Cardiac fibroblast (primary cell): ENCODE measurements around the gene TPM4.
A peak's percentile ranks its signal among the peaks of the same experiment; 100 is the strongest.

Experiments used
- DNase-seq, 2 donors: peaks; one replicate each; pipeline versions ENCODE4 v3.0.0 to v3.0.0-alpha.2; 2010; ENCODE audit warnings: low read depth in 2 of 2
- H3K4me3 ChIP-seq, 2 donors: replicated peaks in 1 of 2; 1 replicate in 1 of 2; 2 replicates in 1 of 2; pipeline ENCODE4 v1.5.1; 2011; ENCODE audit warnings: low read depth in 2 of 2, low read length in 2 of 2, mild to moderate bottlenecking in 2 of 2, moderate library complexity in 1 of 2
- TF ChIP-seq, protein P1 (sequence below): IDR thresholded peaks from one replicate; pipeline ENCODE4 v1.5.1; 2011; ENCODE audit warnings: low read depth, mild to moderate bottlenecking, low read length, inconsistent platforms

The TPM4 gene

DNA sequence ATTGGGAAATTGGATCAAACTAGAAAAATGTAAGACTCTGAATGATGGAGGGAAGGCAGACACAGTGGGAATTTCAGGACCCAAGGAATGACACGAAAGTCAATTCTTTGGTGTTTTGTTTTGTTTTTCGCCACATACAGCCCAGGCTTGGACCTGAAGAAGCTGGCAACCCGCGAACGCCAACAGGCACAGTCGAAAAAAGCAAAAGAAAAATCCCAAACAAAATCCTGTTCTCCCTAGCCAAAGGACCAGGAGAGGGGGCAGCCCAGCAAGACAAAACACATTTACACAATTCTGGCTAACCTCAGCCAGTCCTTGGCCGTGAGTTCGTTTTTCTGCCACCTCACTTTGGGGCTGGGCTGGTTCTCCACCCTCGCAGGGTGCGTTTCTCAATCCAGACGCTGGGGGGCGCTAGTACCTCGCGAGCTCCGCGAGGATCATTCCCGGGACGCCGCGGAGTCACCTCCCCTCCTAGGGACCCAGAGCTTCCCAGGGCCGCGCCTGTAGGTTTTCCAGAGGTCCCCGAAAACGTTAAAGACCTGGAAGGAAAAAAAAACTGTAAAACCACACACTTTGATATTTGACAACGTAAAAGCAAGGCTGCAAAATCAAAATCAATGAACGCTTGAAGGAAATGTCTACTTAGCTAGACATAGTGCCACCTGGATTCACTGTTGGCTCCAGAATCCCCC is 34.9 kb upstream of the TPM4 start:
- DNase-seq = peak; percentile 77 to 81
- TF ChIP-seq, protein P1, sequence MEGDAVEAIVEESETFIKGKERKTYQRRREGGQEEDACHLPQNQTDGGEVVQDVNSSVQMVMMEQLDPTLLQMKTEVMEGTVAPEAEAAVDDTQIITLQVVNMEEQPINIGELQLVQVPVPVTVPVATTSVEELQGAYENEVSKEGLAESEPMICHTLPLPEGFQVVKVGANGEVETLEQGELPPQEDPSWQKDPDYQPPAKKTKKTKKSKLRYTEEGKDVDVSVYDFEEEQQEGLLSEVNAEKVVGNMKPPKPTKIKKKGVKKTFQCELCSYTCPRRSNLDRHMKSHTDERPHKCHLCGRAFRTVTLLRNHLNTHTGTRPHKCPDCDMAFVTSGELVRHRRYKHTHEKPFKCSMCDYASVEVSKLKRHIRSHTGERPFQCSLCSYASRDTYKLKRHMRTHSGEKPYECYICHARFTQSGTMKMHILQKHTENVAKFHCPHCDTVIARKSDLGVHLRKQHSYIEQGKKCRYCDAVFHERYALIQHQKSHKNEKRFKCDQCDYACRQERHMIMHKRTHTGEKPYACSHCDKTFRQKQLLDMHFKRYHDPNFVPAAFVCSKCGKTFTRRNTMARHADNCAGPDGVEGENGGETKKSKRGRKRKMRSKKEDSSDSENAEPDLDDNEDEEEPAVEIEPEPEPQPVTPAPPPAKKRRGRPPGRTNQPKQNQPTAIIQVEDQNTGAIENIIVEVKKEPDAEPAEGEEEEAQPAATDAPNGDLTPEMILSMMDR = peak; percentile 95
- no peak overlapping the region for H3K4me3 ChIP-seq

DNA sequence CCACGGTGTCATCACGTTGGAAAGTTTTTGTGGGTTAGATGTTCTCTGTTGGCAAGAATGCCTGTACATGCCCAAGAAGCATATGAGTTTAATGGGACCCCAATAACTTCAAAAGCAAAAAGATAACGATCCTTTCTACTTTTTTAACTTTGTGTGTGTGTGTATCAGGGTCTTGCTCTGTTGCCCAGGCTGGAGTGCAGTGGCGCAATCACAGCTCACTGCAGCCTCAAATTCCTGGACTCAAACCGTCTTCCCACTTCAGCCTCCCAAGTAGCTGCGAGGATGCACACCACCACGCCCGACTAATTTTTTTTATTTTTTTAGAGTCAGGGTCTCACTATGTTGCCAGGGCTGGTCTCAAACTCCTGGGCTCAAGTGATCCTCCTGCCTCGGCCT is 34.3 kb upstream of the TPM4 start:
- TF ChIP-seq, protein P1 = no peak

DNA sequence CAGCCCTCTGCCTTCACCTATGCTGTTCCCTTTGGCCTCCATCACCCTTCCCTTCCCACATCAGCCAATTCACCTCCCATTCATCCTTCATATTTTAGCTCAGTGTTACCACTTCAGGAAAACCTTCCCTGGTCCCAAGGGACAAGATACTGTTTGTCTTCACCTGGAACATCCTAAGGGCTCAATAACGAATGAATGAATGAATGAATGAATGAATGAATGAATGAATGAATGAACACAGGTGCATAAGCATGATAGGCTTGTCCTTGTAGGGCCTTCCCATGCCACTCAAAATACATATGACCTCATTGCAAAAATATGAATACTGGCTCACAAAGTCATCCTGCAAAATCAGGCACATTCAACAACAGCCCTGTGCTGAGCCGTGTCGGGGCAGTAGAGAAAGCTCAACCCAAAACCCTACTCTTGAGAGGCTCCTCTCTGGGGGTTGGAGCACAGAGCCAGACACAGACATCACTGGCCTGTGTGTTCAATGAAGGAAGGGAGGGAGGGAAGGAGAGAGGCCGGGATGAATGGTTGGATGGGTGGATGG is 33.7 kb upstream of the TPM4 start:
- no peak overlapping the region for H3K4me3 ChIP-seq
- TF ChIP-seq, protein P1 = no peak
- peak; percentile 19 to 48 for DNase-seq

More for the DNA sequence above, 34.3 kb upstream of the TPM4 start:
- DNase-seq = no peak
- no peak overlapping the region for H3K4me3 ChIP-seq

DNA sequence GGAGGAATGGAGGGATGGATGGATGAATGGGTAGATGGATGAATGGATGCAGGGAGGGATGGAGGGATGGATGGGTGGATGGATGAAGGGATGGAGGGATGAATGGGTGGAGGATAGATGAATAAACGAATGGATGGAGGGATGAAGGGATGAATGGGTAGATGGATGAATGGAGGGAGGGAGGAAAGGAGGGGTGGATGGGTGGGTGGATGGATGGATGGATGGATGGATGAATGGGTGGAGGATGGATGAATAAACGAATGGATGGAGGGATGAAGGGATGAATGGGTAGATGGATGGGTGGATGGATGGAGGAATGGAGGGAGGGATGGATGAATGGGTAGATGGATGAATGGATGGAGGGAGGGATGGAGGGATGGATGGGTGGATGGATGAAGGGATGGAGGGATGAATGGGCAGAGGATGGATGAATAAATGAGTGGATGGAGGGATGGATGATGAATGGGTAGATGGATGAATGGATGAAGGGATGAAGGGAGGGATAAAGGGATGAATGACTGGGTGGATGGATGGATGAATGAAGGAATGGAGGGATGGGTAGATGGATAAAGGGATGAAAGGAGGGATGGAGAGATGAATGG is 33.0 kb upstream of the TPM4 start:
- TF ChIP-seq, protein P1 = no peak
- DNase-seq = no peak
- H3K4me3 ChIP-seq = no peak overlapping the region

DNA sequence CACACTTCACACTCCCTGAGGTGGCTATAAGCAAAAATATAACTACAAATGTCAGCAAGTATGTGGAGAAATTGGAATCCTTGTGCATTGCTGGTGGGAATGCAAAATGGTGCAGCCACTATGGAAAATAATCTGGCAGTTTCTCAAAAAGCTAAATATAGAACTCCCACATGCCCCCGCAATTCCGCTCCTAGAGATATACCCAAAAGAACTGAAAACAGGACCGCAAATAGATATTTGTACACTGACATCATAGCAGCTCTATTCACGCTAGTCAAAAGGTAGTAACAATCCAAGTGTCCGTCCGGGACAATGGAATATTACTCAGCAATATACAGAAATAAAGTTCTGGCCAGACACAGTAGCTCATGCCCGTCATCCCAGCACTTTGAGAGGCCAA is 31.5 kb upstream of the TPM4 start:
- DNase-seq = peak in 1 of 2 donors; percentile 51
- TF ChIP-seq, protein P1 = no peak
- H3K4me3 ChIP-seq = no peak overlapping the region

DNA sequence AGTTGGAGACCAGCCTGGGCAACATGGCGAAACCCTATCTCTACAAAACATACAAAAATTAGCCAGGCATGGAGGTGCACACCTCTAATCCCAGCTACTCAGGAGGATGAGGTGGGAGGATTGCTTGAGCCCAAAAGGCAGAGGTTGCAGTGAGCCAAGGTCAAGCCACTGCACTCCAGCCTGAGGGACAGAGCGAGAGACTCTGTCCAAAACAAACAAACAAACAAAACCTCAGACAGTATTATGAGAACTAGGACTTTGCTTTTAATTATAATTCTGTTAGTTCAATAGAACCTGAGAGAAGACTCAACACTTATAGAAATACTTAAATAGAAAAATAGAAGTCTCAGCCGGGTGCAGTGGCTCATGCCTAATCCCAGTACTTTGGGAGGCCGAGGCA is 31.1 kb upstream of the TPM4 start:
- DNase-seq = no peak
- TF ChIP-seq, protein P1 = no peak
- H3K4me3 ChIP-seq = no peak overlapping the region

DNA sequence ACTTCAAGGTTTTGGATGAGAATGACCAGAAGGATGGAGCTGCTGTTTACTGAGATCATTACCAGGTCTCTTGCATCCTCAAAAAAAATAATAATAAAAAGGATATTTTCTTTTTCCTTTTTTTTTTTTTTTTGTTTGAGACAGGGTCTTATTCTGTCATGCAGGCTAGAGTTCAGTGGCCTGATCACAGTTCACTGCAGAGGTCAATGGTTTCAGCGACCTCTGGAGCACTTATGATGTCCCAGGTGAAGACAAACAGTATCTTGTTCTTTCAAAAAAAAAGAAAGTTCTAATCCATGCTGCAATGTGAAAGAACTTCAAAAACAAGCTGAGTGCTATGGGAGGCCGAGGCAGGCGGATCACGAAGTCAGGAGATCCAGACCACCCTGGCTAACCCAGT is 30.4 kb upstream of the TPM4 start:
- TF ChIP-seq, protein P1 = no peak
- no peak overlapping the region for H3K4me3 ChIP-seq
- no peak for DNase-seq
